ENCODE measurements around the gene LRPAP1.
A peak's percentile ranks its signal among the peaks of the same experiment; 100 is the strongest.

Gene LRPAP1

GRCh38 chr4:3500111-3500510, 32.1 kb downstream of the LRPAP1 start:
- no peak for DNase-seq (ENCODE audit: low spot score)

GRCh38 chr4:3499710-3500109, 32.5 kb downstream of the LRPAP1 start:
- no peak for DNase-seq (ENCODE audit: low spot score)

GRCh38 chr4:3498901-3499510, 33.2 kb downstream of the LRPAP1 start:
- DNase-seq (ENCODE audit: low spot score): no peak

GRCh38 chr4:3498407-3498806, 33.8 kb downstream of the LRPAP1 start:
- DNase-seq (ENCODE audit: low spot score): no peak

- DNase-seq (ENCODE audit: low spot score): no peak
Observed at GRCh38 chr4:3497523-3498389, 34.5 kb downstream of the LRPAP1 start.

- no peak for DNase-seq (ENCODE audit: low spot score)
Observed at GRCh38 chr4:3497095-3497494, 35.1 kb downstream of the LRPAP1 start.

- no peak for DNase-seq (ENCODE audit: low spot score)
Observed at GRCh38 chr4:3496021-3496420, 36.2 kb downstream of the LRPAP1 start.

- DNase-seq (ENCODE audit: low spot score): no peak
Observed at GRCh38 chr4:3495204-3495975, 36.8 kb downstream of the LRPAP1 start.

- no peak for DNase-seq (ENCODE audit: low spot score)
Observed at GRCh38 chr4:3494462-3494871, 37.8 kb downstream of the LRPAP1 start.

GRCh38 chr4:3493720-3494461, 38.3 kb downstream of the LRPAP1 start:
- no peak for DNase-seq (ENCODE audit: low spot score)

GRCh38 chr4:3492741-3493719, 39.2 kb downstream of the LRPAP1 start:
- no peak for DNase-seq (ENCODE audit: low spot score)

- DNase-seq (ENCODE audit: low spot score): no peak
Observed at GRCh38 chr4:3491681-3492405, 40.4 kb downstream of the LRPAP1 start.

- peak; percentile 57 for DNase-seq (ENCODE audit: low spot score)
Observed at GRCh38 chr4:3489451-3489962, 42.7 kb downstream of the LRPAP1 start.

GRCh38 chr4:3488820-3489219, 43.4 kb downstream of the LRPAP1 start:
- DNase-seq (ENCODE audit: low spot score): no peak

GRCh38 chr4:3487861-3488260, 44.4 kb downstream of the LRPAP1 start:
- no peak for DNase-seq (ENCODE audit: low spot score)

GRCh38 chr4:3486541-3487540, 45.4 kb downstream of the LRPAP1 start:
- DNase-seq (ENCODE audit: low spot score): no peak

GRCh38 chr4:3485886-3486540, 46.2 kb downstream of the LRPAP1 start:
- DNase-seq (ENCODE audit: low spot score): no peak
